H9 (cell line): ENCODE measurements around the gene EBP. TPM values are rescaled to one million over a fixed set of nuclear protein-coding genes. Genes with fewer than 3 reads are reported as not detected.

Experiments used
- DNase-seq: peaks from one replicate; pipeline ENCODE4 v3.0.0-alpha.2; 2017
- H2AFZ ChIP-seq: one replicate; pipeline ENCODE4 v1.6.1; 2013; ENCODE audit warnings: mild to moderate bottlenecking, low read length, control low read depth, moderate library complexity
- H2AK5ac ChIP-seq: 2 replicates; pipeline ENCODE4 v1.6.1; 2013; ENCODE audit warnings: low read length, control low read depth, mixed read lengths; ENCODE audit not compliant: insufficient read length
- H2BK120ac ChIP-seq: one replicate; pipeline ENCODE4 v1.6.1; 2013; ENCODE audit warnings: low read depth, mild to moderate bottlenecking, low read length, control low read depth, inconsistent platforms; ENCODE audit not compliant: poor library complexity, severe bottlenecking
- H2BK12ac ChIP-seq: 2 replicates; pipeline ENCODE4 v1.6.1; 2013; ENCODE audit warnings: low read length, control low read depth, mixed read lengths, low read depth; ENCODE audit not compliant: insufficient read length
- H2BK15ac ChIP-seq: 2 replicates; pipeline ENCODE4 v1.6.1; 2013; ENCODE audit warnings: low read depth, low read length, control low read depth
- H2BK20ac ChIP-seq: one replicate; pipeline ENCODE4 v1.6.1; 2013; ENCODE audit warnings: low read depth, mild to moderate bottlenecking, low read length, control low read depth, inconsistent platforms; ENCODE audit not compliant: poor library complexity, severe bottlenecking
- H2BK5ac ChIP-seq: 2 replicates; pipeline ENCODE4 v1.6.1; 2013; ENCODE audit warnings: low read length, control low read depth, mixed read lengths; ENCODE audit not compliant: insufficient read length
- H3K14ac ChIP-seq: 2 replicates; pipeline ENCODE4 v1.6.1; 2013; ENCODE audit warnings: low read length, control low read depth; ENCODE audit not compliant: insufficient read depth
- H3K18ac ChIP-seq: 2 replicates; pipeline ENCODE4 v1.6.1; 2013; ENCODE audit warnings: low read depth, mild to moderate bottlenecking, mixed read lengths, low read length, control low read depth; ENCODE audit not compliant: insufficient read length
- H3K23ac ChIP-seq: 2 replicates; pipeline ENCODE4 v1.6.1; 2013; ENCODE audit warnings: low read length, control low read depth, mixed read lengths, low read depth; ENCODE audit not compliant: insufficient read length
- H3K23me2 ChIP-seq: 2 replicates; pipeline ENCODE4 v1.6.1; 2013; ENCODE audit warnings: low read depth, mild to moderate bottlenecking, mixed read lengths, low read length, control low read depth; ENCODE audit not compliant: insufficient read length, poor library complexity, severe bottlenecking
- H3K27ac ChIP-seq: 2 replicates; pipeline ENCODE4 v1.5.1; 2013; ENCODE audit warnings: low read length, control low read depth, mixed read lengths, low read depth; ENCODE audit not compliant: insufficient read length
- H3K27me3 ChIP-seq: 2 replicates; pipeline ENCODE4 v1.6.1; 2013; ENCODE audit warnings: low read length, control low read depth, inconsistent platforms; ENCODE audit not compliant: insufficient read depth
- H3K4ac ChIP-seq: 2 replicates; pipeline ENCODE4 v1.6.1; 2013; ENCODE audit warnings: low read depth, mild to moderate bottlenecking, control low read depth, inconsistent platforms, low read length, moderate library complexity
- H3K4me1 ChIP-seq: 2 replicates; pipeline ENCODE4 v1.6.1; 2013; ENCODE audit warnings: low read length, control low read depth, inconsistent platforms; ENCODE audit not compliant: insufficient read depth
- H3K4me2 ChIP-seq: 2 replicates; pipeline ENCODE4 v1.6.1; 2013; ENCODE audit warnings: low read length, control low read depth, mixed read lengths; ENCODE audit not compliant: insufficient read length, insufficient read depth
- H3K56ac ChIP-seq: 2 replicates; pipeline ENCODE4 v1.6.1; 2013; ENCODE audit warnings: low read depth, mild to moderate bottlenecking, mixed read lengths, low read length, control low read depth; ENCODE audit not compliant: insufficient read length
- H3K79me1 ChIP-seq: 2 replicates; pipeline ENCODE4 v1.6.1; 2013; ENCODE audit warnings: low read depth, mild to moderate bottlenecking, moderate library complexity, low read length, control low read depth, inconsistent platforms; ENCODE audit not compliant: insufficient read depth, poor library complexity, severe bottlenecking
- H3K79me2 ChIP-seq: 2 replicates; pipeline ENCODE4 v1.6.1; 2013; ENCODE audit warnings: low read length, control low read depth, inconsistent platforms; ENCODE audit not compliant: insufficient read depth
- H3K9ac ChIP-seq: 2 replicates; pipeline ENCODE4 v1.6.1; 2013; ENCODE audit warnings: low read length, control low read depth, mixed read lengths; ENCODE audit not compliant: insufficient read length; ENCODE audit errors: extremely low read depth
- H3K9me3 ChIP-seq: one replicate; pipeline ENCODE4 v1.6.1; 2013; ENCODE audit warnings: low read depth, low read length, inconsistent platforms; ENCODE audit not compliant: control insufficient read depth
- H3T11ph ChIP-seq: one replicate; pipeline ENCODE4 v1.6.1; 2013; ENCODE audit warnings: mild to moderate bottlenecking, low read length, control low read depth, inconsistent platforms
- H4K20me1 ChIP-seq: one replicate; pipeline ENCODE4 v1.6.1; 2013; ENCODE audit not compliant: control insufficient read depth, insufficient read length, insufficient read depth
- H4K5ac ChIP-seq: 2 replicates; pipeline ENCODE4 v1.6.1; 2013; ENCODE audit warnings: low read depth, mild to moderate bottlenecking, mixed read lengths, low read length, control low read depth; ENCODE audit not compliant: insufficient read length
- H4K8ac ChIP-seq: replicated peaks from 2 replicates; pipeline ENCODE4 v1.6.1; 2013; ENCODE audit warnings: low read length, control low read depth, mixed read lengths, low read depth; ENCODE audit not compliant: insufficient read length
- H4K91ac ChIP-seq: 2 replicates; pipeline ENCODE4 v1.6.1; 2013; ENCODE audit warnings: low read depth, mild to moderate bottlenecking, moderate library complexity, mixed read lengths, low read length, control low read depth; ENCODE audit not compliant: insufficient read length
- H3K27ac Mint-ChIP-seq, 3 experiments: 2 replicates in 2 of 3; 3 replicates in 1 of 3; pipeline ENCODE4 v1.8.0; 2020 to 2021; ENCODE audit warnings: mixed read lengths in 3 of 3, mild to moderate bottlenecking in 1 of 3, moderate library complexity in 1 of 3
- H3K27me3 Mint-ChIP-seq: 2 replicates; pipeline ENCODE4 v1.8.0; 2021; ENCODE audit warnings: low read depth, mild to moderate bottlenecking, moderate library complexity, mixed read lengths
- H3K36me3 Mint-ChIP-seq, 3 experiments: 2 replicates in 2 of 3; 3 replicates in 1 of 3; pipeline ENCODE4 v1.8.0; 2020 to 2021; ENCODE audit warnings: low read depth in 3 of 3, mixed read lengths in 3 of 3; ENCODE audit not compliant: insufficient read depth in 1 of 3
- H3K4me1 Mint-ChIP-seq, 2 experiments: 2 replicates each; pipeline ENCODE4 v1.8.0; 2020; ENCODE audit warnings: mixed read lengths in 2 of 2
- H3K4me3 Mint-ChIP-seq, 2 experiments: 2 replicates in 1 of 2; 3 replicates in 1 of 2; pipeline ENCODE4 v1.8.0; 2020 to 2021; ENCODE audit warnings: mild to moderate bottlenecking in 2 of 2, mixed read lengths in 2 of 2, moderate library complexity in 1 of 2
- H3K9me3 Mint-ChIP-seq, 2 experiments: 2 replicates in 1 of 2; 3 replicates in 1 of 2; pipeline ENCODE4 v1.8.0; 2020; ENCODE audit warnings: mild to moderate bottlenecking in 2 of 2, mixed read lengths in 2 of 2, moderate library complexity in 1 of 2
- WGBS: extraction: QIAGEN DNeasy Blood & Tissue Kit; methylation state at CpG from one replicate; pipeline ENCODE4 v1.1.7; 2013; ENCODE audit warnings: missing lambda C conversion rate, low lambda C conversion rate, mixed read lengths; ENCODE audit not compliant: insufficient read length; ENCODE audit errors: extremely low coverage; 5-methylcytosine and 5-hydroxymethylcytosine counted together
- total RNA-seq: library from RNA; stranded (reverse); gene quantifications from 2 replicates; pipeline ENCODE4 v1.2.1, GENCODE V29; 2021
- TF ChIP-seq, protein P1 (sequence below): fragments of 200-600 bp; sonication (generic); conservative IDR thresholded peaks from 3 replicates; pipeline ENCODE4 v1.8.0; 2021; ENCODE audit warnings: antibody characterized with exemption, mild to moderate bottlenecking

EBP gene
- total RNA-seq, 1 experiment from 2014 or later: 117 TPM

DNA sequence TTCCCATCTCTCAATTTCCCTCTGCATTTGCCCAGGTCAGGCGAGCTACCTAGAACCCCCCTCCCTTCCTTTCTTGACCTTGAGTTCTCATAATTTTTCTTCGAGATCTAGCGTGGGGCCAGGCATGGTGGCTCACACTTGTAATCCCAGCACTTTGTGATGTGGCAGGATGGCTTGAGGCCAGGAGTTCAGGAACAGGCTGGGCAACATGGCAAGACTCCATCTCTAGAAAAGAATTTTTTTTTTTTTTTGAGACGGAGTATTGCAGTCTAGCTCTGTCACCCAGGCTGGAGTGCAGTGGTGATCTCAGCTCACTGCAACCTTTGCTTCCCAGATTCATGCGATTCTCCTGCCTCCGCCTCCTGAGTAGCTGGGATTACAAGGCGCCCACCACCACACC is 17.3 kb upstream of the EBP start:
- Histone ChIP-seq H2AK5ac (no peak overlapping the region), H3K4me2 (no peak overlapping the region), H2BK12ac (no peak overlapping the region), H3T11ph (no peak overlapping the region), H3K23me2 (peaks cover 2% of the 10 kb centered on the region), H3K27ac (no peak overlapping the region), H3K79me2 (no peaks in the 10 kb centered on the region), H3K56ac (no peak overlapping the region), H4K8ac (no peak overlapping the region), H3K79me1 (no peaks in the 10 kb centered on the region), H3K27me3 (no peaks in the 10 kb centered on the region), H3K14ac (no peak overlapping the region), H3K4ac (no peak overlapping the region), H2BK120ac (no peak overlapping the region), H3K18ac (no peak overlapping the region), H2BK5ac (no peak overlapping the region), H2BK15ac (no peak overlapping the region), H4K91ac (no peak overlapping the region), H4K20me1 (no peaks in the 10 kb centered on the region), H2AFZ (no peak overlapping the region), H3K9me3 (peaks cover 16% of the 10 kb centered on the region), H3K23ac (no peak overlapping the region), H4K5ac (no peak overlapping the region), H2BK20ac (no peak overlapping the region), H3K9ac (no peak overlapping the region), H3K4me1 (no peaks in the 10 kb centered on the region)
- Mint-ChIP-seq H3K27ac (no peak overlapping the region; a peak in 1 of 7 replicates), H3K36me3 (peaks cover 0 to 2% (median 0%) of the 10 kb centered on the region in 3 experiments; a peak in 3 of 7 replicates), H3K4me3 (no peak overlapping the region), H3K27me3 (no peaks in the 10 kb centered on the region; the same call in 1 of the 2 replicates), H3K4me1 (peaks cover 0 to under 1% of the 10 kb centered on the region in 2 experiments; a peak in 1 of 4 replicates), H3K9me3 (peaks cover 66 to 67% of the 10 kb centered on the region in 2 experiments)
- no peak for DNase-seq
- no CpG with 5 or more reads among the region's 7 CpGs for WGBS
- TF ChIP-seq, protein P1, sequence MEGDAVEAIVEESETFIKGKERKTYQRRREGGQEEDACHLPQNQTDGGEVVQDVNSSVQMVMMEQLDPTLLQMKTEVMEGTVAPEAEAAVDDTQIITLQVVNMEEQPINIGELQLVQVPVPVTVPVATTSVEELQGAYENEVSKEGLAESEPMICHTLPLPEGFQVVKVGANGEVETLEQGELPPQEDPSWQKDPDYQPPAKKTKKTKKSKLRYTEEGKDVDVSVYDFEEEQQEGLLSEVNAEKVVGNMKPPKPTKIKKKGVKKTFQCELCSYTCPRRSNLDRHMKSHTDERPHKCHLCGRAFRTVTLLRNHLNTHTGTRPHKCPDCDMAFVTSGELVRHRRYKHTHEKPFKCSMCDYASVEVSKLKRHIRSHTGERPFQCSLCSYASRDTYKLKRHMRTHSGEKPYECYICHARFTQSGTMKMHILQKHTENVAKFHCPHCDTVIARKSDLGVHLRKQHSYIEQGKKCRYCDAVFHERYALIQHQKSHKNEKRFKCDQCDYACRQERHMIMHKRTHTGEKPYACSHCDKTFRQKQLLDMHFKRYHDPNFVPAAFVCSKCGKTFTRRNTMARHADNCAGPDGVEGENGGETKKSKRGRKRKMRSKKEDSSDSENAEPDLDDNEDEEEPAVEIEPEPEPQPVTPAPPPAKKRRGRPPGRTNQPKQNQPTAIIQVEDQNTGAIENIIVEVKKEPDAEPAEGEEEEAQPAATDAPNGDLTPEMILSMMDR: no peak
